GM18511 (cell line): ENCODE results near the gene UMAD1.
"Not testable (repeated sequence)": the region's sequence is repeated elsewhere in the genome, so short reads cannot be mapped to it uniquely, and the experiment has no call there.

Experiments used
- ATAC-seq: cut with Tn5 transposase; IDR thresholded peaks from one replicate; pipeline ENCODE4 v1.9.1; 2021; ENCODE audit warnings: mild to moderate bottlenecking, moderate library complexity; ENCODE audit not compliant: unreplicated experiment

The UMAD1 gene

DNA sequence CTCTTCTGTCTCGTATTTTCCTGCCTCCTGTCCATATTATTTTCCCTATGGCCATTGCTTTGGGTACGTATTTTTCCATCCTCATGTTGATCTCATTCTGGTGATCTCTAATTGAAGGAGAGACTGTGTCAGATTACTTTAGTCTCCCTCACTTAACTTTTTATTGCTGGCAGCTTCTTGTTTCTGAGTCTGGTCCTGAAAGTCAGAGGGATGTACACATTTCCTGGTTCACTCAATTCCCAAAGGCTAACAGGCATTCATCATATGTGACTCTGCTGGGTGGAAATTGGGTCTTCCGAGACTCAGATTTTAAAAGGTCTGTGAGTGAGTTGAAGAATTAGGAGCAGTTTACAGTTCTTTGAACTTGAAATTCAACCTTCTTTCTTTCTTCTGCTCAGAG is 10.9 kb downstream of the UMAD1 start:
- no peak for ATAC-seq

DNA sequence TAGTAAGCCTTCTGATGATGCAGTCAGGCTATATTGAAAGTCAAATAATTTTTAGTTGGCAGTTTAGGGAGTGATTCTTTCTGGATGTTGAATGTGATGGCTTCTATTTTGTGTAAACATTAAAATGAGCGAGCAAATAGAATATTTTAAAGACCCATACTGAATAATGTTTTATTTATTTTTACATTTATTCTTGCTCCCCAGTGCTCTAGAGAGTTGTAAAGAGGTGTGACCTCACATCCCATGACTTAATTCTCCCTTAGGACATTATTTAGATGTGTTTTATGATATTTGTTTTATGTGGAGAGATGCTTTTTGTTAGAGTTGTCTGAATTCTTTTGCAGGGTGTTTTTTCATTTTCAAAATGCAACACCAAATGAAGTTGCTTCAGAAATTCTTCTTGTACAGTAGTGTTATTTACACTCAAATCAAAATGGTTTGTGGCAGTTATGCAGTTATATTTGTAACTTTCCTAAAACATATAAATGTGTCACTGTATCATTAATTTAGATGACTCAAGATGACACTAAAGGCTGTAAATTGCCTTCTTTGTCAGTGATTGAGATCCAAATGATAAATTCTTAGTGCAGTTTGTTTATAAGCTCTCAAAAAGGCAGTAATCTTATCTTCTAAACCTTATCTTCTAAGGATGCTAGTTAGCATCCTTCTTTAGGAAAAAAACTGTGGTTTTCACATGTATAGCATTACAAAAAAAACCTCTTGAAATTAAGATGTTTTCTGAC is 12.4 kb downstream of the UMAD1 start:
- ATAC-seq: no peak

DNA sequence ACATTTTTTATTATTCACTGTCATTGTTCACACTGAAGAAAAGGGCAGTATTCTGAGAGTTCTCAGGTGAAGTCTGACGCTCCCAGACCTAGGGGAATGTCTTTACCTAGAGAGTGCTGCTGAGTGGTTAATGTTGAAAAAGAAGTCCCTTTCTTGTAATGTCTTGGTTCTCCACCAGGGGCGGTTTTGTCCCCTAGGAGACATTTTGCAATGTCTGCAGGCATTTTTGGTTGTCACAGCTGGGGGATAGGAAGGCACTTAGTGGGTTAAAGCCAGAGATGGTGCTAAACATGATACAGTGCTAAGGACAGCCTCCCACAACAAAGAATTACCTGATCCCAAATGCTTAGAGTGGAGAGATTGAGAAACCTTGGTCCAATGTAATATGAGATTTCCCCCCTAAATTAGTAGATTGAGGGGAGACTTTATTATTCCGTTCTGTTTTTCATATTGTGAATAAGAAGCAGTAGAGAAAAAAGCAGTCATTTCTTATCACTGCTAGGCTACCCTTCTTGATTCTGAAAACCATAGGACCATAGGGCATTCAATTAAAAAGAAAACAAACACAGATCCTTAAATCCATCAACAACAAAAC is 13.1 kb downstream of the UMAD1 start:
- ATAC-seq: no peak

DNA sequence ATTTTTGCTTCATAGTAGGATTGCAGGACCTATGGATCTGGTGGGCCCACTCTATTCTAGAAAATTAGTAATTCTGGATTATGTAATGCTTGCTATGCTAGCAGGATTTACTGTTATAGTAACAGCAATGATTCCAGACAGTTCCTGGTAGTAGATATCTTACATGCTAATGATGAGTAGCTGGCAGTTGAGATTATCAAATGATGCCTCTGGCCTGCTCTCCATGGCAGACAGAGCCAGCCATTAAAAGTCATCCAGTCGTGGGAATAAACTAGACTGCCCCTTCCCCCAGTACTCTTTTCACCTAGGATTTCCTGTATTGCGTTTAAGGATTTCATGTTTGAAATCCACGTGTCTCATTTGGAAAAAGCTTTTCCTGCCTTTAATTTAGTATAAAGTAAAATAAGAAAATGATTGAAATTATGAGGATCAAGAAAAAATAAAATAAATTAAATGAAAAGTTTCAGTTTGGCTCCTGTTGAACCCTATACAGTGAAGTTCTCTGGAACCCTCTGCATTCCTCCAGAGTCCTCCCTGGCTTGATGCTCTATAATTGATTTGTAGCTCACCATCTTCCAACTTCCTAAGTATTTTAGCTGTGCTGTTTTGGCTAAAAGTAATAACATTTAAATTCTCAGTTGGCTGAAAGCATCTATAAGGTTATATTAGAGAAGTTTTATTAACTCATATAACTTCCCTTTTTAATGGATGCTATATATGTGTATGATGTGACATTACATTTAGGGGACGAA is 14.6 kb downstream of the UMAD1 start:
- no peak for ATAC-seq

DNA sequence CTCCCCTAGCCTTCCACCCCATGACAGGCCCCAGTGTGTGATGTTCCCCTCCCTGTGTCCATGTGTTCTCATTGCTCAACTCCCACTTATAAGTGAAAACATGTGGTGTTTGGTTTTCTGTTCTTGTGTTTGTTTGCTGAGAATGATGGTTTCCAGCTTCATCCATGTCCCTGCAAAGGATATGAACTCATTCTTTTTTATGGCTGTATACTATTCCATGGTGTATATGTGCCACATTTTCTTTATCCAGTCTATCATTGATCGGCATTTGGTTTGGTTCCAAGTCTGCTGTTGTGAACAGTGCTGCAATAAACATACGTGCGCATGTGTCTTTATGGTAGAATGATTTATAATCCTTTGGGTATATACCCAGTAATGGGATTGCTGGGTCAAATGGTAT is 15.9 kb downstream of the UMAD1 start:
- not testable (repeated sequence) for ATAC-seq

DNA sequence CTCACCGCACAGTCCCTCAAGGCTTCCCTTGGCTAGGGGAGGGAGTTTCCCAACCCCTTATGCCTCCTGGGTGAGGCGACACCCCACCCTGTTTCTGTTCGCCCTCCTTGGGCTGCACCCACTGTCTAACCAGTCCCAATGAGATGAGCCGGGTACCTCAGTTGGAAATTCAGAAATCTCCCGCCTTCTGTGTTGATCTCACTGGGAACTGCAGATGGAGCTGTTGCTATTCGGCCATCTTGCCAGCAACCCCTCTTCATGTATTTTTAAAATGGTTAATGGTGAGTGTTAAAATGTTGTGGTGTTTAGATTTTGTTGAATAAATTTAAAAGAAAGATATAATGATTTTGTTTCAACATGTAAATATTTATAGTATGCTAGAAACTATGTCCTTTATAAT is 22.0 kb downstream of the UMAD1 start:
- no peak for ATAC-seq

DNA sequence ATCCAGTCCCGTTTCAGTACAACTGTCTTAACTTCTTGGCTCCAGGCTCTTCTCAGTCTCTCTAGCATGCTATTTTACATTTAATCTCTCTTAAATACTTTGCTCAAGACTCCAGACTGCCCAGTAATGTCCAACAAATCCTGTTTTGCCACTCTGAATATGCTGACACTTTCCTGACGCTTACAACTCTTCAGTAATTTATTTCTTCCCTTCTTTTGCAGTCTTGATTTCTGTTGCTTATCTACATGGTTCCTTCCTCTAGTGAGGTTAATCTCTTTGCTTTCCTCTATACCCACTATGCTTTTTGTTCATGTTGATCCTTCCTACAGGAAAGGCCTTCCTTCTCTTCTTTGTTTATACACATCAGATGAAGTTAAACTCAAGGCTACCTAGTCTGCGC is 23.7 kb downstream of the UMAD1 start:
- no peak for ATAC-seq

DNA sequence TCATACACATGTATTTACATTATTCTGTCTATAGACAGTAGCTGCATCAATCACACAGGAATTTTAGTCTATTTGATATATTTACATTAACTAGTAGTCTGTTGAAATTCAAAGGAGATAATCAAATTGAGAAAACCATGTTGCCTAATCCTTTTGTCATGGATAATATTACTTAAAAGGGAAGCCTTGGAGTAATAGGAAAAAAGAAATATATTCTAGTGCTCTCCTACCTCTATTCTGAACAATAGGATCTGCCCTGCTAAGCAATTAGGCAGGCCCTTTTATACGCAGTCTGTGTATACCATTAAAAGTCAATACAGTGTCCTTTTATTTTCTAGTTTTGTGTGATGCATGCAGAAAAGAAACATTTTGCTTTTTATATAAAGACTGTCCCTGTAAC is 24.5 kb downstream of the UMAD1 start:
- ATAC-seq: no peak

DNA sequence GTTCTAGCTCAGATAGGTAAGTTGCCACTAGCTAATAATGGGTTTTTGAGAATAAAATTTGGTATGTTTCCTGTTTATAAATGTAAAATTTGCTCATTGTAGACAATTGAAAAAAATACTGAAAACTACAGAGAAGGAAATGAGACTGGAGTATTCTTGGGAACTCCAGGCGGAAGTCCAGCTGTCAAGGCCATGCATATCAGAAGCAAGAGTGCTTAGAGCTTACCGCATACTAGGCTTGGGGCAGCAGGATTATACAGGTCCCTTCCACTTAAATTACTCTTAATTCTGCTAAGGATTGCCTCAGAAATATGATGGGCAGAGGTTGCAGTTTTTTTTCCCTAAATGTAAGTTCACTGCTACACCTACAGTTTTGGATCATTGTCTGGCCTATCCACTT is 26.6 kb downstream of the UMAD1 start:
- no peak for ATAC-seq

DNA sequence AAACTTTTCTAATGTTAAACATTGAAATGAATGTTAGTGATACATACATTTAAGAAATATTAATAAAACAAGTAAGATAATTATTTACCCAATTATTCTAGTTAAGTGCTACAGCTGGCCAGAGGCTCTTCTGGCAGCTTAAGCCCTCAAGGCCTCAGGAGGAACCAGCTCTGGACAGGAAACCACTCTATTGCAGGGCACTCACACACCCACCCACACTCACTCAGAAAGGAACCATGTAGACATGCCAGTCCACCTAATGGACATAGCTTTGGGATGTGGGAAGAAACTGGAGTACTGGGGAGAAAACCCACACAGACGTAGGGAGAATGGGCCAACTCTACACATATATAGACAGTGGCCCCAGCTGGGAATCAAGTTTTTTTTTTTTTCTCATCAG is 28.2 kb downstream of the UMAD1 start:
- no peak for ATAC-seq

DNA sequence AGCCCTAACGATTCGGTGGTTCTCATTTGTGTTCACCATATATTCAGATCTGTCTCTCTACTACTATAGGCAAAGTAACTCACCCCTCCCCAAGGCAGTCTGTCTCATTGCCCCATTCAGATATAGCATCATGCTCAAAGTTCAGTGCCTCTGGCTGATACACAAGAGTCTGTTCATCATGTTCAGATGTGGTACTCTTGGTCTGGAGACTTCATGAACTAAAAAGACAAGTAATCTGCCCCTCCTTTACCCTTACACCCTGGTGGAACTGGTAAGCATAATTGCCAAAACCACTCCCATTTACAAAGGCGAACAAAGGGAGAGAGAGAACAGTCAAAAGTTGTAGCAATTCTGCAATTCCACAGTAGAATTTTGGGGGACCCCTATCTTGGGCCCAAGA is 29.9 kb downstream of the UMAD1 start:
- no peak for ATAC-seq

DNA sequence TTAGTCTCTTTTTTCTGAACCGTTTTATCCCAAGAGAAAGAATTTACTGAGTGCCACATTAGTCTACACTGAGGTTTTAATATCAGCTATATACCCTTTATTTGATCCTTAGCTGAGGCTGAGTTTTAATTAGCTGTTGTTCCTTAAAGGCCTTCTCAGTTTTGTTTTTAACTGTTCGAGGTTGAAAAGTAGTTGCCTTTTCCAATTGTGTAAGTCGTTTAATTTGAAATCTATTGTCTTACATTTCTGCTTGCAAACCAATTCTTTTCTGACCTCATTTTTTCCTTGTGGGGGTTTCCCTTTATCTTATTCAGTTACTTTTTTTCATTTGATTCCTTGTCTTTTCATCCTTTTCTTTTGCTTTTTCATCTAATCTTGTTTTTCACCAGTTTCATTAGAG is 30.8 kb downstream of the UMAD1 start:
- ATAC-seq: no peak

DNA sequence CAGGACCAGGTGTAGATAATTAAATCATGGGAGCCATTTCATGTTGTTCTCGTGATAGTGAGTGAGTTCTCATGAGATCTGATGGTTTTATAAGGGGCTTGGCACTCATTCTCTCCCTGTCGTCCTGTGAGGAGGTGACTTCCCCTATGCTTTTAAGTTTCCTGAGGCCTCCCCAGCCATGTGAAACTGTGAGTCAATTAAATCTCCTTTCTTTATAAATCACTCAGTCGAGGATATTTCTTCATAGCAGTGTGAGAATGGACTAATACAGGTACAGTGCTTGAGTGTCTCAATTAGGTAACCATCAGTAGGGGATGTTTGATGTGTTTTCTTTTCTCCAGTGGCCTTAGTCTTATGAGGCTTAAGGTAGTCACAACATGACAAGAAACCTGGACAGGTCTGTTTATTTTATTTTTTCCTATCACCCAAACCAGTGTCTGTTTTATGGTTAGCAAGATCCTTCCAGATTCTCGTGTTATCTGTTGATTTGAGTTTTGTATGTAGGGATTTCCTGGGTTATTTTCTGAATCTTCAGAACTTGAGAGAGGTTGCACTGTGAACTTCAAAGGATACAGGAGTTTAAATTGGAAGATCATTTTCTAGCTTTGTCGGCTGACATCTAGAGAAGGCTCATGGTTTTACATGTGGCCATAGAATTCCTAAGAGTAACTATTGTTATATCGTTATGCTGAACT is 32.1 kb downstream of the UMAD1 start:
- ATAC-seq: no peak

DNA sequence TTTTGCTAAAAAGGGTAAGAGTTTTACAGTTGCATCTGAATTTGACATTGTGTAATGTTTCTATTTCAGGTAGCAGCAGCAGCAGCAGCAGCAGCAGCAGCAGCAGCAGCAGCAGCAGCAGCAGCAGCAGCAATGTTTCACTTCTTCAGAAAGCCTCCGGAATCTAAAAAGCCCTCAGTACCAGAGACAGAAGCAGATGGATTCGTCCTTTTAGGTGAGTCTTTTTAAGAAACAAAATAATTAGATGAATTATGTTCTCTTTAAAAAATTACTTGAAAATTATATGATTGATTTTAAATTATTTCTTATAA is 32.6 kb downstream of the UMAD1 start:
- no peak for ATAC-seq

DNA sequence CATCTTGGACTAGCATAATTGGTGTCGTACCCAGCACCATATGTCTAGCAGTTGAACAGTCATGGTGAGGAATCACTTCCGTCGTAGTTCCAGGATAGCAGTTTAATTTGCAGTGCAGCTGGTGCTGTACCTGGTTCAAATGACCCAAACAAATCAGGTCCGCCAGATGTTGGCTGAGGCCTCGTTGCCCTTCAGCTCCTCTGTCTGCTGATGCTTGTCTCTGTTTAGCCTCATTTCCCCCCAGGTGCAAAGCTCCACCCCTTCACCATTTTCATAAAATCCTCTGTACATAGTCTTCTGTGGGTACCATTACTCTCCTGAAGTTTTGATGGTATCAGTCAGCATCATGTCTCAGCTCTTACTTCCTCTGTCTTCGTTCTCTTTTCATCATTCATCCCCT is 35.1 kb downstream of the UMAD1 start:
- no peak for ATAC-seq

DNA sequence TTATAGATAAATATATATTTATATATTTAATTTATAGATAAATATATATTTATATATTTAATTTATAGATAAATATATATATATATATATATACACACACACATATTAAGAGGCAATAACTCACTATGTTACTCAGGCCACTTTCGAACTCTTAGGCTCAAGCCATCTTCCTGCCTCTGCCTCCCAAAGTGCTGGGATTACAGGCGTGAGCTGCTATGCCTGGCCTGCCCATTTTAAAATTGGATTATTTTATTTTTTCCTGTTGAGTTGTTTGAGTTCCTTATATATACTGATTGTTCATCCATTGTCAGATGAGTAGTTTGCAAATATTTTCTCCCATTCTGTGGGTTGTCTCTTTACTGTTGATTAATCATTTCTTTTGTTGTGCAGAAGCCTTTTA is 39.1 kb downstream of the UMAD1 start:
- not testable (repeated sequence) for ATAC-seq

DNA sequence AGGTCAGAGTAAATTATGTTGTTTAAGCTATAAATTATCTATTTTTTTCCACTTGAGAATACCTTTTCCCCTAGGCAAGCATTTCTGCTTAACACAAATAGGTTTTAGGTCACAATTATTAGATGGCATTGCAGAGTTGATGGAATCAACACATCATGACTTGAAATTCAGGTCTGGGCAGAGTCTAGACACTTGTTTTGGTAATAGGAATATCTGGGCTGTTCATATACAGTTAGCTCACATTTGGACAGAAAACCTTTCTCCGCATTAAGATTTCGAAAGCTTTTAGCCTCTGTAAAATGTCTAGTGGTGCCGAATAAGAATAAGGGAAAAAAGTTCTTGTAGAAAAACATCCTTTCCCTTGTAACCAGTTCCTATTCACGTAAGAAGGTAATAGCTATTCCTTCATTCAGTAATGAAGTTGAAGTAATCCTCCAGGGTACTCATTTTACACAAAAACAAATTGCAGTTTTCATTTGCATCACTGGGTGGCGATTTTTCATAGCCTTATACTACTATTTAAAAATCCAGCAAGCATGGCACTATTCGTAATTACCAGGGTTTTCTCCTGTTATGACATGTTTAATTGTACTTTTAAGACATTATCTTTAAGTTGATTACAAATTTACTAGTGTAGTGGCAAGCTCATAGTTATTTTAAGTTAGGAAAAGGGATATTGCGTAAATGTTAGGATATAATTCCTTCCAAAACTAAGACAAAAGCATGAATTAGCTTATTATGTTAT is 40.8 kb downstream of the UMAD1 start:
- peak; percentile 91 for ATAC-seq

DNA sequence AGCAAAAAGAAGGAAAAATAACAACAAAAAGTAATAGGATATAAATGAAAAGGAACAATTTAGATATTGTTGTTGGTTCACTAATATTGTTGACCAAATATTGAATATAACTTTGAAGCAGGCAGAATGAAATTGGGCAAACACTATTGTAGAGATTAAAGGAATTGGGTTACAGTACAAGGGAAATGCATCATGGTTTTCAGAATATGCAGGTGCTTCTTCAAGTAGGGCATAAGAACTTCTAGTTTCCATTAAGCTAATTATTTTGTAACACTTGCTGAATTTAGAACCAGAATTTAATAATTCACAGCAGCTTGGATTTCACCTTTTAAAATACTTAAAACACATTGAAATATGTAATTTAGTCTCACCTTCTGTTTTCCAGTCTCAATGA is 41.4 kb downstream of the UMAD1 start:
- no peak for ATAC-seq

DNA sequence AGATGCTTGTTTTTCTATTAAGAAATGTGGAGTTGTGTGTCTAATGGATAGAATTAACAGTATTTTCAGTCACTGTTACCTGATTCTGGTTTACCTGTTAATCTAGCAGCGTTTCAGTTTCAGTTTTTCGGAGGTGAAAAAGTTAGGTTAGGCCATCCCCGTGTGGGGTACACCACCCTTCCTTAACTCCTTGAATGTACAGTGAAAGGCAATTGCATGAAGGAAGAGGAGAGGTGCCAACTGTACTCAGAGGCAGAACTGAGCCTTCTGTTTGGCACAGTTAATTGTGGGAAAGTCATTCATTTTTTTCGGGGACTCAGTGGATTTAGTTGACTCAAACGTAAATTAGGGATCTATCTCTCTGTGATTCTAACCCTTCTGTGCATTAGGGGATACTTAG is 42.3 kb downstream of the UMAD1 start:
- ATAC-seq: no peak

DNA sequence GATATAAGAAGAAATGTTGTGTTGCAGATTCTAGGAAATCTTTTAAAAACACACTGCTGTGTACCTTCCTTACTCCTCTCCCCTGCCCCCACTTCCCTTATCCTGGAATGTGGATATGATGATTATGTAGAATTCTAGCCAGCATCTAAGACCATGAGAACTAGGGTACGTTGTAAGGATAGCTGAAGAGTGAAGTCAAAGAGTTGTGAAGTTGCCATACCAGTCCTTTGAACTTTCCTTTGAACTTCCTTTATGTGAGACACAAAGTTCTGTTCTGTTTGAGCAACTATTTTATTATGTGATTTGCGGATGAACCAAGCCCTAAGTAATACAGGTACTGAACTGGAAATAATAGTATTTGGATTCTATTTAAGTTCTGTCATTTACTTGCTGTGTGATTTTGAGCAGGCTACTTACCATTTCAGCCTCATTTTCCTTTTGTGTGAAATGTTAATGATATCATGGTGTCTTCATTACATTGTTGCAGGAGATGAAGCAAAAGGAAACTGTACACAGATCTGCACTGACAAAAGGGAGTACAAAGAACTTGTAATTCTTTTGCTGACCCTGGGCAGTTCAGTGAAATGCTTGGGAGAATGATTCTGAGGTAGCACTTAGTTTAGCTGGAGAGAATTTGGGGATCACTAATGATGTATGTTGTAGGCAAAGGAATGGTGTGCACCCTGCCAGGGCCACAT is 46.4 kb downstream of the UMAD1 start:
- no peak for ATAC-seq

DNA sequence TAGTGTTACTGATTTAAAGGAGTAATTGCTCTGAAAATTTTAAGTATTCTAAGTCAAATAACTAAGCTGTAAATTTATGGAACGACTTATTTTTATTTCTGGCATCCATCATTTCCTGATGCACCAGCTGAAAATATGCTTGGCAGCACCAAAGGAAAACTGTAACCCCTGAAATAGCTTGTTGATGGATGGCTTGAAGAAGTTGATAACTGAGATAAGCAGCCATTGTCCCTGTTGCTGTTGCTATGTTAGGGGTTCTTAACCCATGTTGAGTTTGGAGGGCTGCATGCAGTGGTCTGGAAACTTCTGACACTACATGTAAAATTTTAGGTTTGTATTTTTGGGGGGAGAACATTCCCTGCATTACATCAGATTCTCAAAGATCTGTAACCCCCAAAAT is 47.2 kb downstream of the UMAD1 start:
- ATAC-seq: no peak
